IMR-90 (cell line): Measurements from ENCODE around the gene SYT8.

ENCODE experiments used
- BHLHE40 ChIP-seq: fragments of 150-350 bp; IDR thresholded peaks from 2 replicates; pipeline ENCODE4 v1.6.1; 2016; ENCODE audit warnings: mild to moderate bottlenecking, low read depth, low read length
- CEBPB ChIP-seq: IDR thresholded peaks from 2 replicates; pipeline ENCODE4 v1.6.1; 2012; ENCODE audit warnings: low read depth, low read length, improper control_type of control experiment
- FOS ChIP-seq: fragments of 150-350 bp; IDR thresholded peaks from 2 replicates; pipeline ENCODE4 v1.6.1; 2016; ENCODE audit warnings: low read depth, low read length
- MAFK ChIP-seq: IDR thresholded peaks from 2 replicates; pipeline ENCODE4 v1.6.1; 2012; ENCODE audit warnings: low read depth, low read length, improper control_type of control experiment
- MAZ ChIP-seq: IDR thresholded peaks from 2 replicates; pipeline ENCODE4 v1.6.1; 2012; ENCODE audit warnings: low read depth, mild to moderate bottlenecking, low read length, improper control_type of control experiment, moderate library complexity, borderline replicate concordance
- MXI1 ChIP-seq: IDR thresholded peaks from 2 replicates; pipeline ENCODE4 v1.6.1; 2012; ENCODE audit warnings: low read depth, mild to moderate bottlenecking, low read length, moderate library complexity, borderline replicate concordance
- POLR2A ChIP-seq: IDR thresholded peaks from 2 replicates; pipeline ENCODE4 v1.6.1; 2012; ENCODE audit warnings: mild to moderate bottlenecking, low read depth, low read length
- RAD21 ChIP-seq: IDR thresholded peaks from 2 replicates; pipeline ENCODE4 v1.6.1; 2012; ENCODE audit warnings: low read length, improper control_type of control experiment
- RFX5 ChIP-seq: IDR thresholded peaks from 2 replicates; pipeline ENCODE4 v1.8.0; 2012; ENCODE audit warnings: low read depth, mild to moderate bottlenecking, low read length, moderate library complexity
- SMC3 ChIP-seq: fragments of 150-350 bp; IDR thresholded peaks from 2 replicates; pipeline ENCODE4 v1.6.1; 2016; ENCODE audit warnings: low read depth, mild to moderate bottlenecking, antibody characterized with exemption, low read length, moderate library complexity
- TF ChIP-seq, protein P1 (sequence below): conservative IDR thresholded peaks from 2 replicates; pipeline ENCODE4 v1.5.1; 2012; ENCODE audit warnings: mild to moderate bottlenecking, low read depth, low read length, improper control_type of control experiment
- TF ChIP-seq, protein P2 (sequence below): fragments of 150-350 bp; IDR thresholded peaks from 2 replicates; pipeline ENCODE4 v1.6.1; 2017; ENCODE audit warnings: mild to moderate bottlenecking, antibody characterized with exemption, low read length, low read depth

DNA sequence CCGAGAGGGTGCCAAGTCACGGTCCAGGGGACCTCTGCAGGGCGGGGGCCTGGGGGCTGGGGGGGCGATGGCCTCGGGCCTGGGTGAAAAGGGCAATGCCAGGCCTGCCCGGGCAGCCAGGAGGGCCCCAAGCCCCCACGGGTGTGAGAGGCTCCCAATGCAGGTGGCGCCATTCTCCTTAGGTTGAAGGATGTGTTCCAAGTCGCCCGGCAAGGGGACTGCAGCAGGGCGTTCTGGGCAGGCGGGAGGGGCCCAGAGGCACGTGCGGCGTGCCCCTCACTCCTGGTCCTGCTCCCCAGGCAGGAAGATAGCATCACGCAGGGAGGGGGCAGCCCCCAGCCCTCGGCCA is 3.3 kb downstream of the SYT8 start:
- TF ChIP-seq, protein P1, sequence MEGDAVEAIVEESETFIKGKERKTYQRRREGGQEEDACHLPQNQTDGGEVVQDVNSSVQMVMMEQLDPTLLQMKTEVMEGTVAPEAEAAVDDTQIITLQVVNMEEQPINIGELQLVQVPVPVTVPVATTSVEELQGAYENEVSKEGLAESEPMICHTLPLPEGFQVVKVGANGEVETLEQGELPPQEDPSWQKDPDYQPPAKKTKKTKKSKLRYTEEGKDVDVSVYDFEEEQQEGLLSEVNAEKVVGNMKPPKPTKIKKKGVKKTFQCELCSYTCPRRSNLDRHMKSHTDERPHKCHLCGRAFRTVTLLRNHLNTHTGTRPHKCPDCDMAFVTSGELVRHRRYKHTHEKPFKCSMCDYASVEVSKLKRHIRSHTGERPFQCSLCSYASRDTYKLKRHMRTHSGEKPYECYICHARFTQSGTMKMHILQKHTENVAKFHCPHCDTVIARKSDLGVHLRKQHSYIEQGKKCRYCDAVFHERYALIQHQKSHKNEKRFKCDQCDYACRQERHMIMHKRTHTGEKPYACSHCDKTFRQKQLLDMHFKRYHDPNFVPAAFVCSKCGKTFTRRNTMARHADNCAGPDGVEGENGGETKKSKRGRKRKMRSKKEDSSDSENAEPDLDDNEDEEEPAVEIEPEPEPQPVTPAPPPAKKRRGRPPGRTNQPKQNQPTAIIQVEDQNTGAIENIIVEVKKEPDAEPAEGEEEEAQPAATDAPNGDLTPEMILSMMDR: no peak
- TF ChIP-seq CEBPB: no peak
- no peak for TF ChIP-seq MAZ
- no peak for TF ChIP-seq POLR2A
- TF ChIP-seq MXI1: no peak
- no peak for TF ChIP-seq RFX5
- TF ChIP-seq FOS: no peak
- TF ChIP-seq, protein P2, sequence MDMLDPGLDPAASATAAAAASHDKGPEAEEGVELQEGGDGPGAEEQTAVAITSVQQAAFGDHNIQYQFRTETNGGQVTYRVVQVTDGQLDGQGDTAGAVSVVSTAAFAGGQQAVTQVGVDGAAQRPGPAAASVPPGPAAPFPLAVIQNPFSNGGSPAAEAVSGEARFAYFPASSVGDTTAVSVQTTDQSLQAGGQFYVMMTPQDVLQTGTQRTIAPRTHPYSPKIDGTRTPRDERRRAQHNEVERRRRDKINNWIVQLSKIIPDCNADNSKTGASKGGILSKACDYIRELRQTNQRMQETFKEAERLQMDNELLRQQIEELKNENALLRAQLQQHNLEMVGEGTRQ: no peak
- TF ChIP-seq RAD21: no peak
- TF ChIP-seq SMC3: no peak
- TF ChIP-seq BHLHE40: no peak
- TF ChIP-seq MAFK: no peak
